ENCODE data around the gene ATP5F1D. TPM values are rescaled to one million over a fixed set of nuclear protein-coding genes. Genes with fewer than 3 reads are reported as not detected.
A peak's percentile ranks its signal among the peaks of the same experiment; 100 is the strongest.

The ATP5F1D gene
- total and polyA plus RNA-seq, 2 of the 13 experiments (the other 11 are each of a cell fraction or from before 2014, with no cell fraction given) = 39.4 to 78.7 TPM

DNA sequence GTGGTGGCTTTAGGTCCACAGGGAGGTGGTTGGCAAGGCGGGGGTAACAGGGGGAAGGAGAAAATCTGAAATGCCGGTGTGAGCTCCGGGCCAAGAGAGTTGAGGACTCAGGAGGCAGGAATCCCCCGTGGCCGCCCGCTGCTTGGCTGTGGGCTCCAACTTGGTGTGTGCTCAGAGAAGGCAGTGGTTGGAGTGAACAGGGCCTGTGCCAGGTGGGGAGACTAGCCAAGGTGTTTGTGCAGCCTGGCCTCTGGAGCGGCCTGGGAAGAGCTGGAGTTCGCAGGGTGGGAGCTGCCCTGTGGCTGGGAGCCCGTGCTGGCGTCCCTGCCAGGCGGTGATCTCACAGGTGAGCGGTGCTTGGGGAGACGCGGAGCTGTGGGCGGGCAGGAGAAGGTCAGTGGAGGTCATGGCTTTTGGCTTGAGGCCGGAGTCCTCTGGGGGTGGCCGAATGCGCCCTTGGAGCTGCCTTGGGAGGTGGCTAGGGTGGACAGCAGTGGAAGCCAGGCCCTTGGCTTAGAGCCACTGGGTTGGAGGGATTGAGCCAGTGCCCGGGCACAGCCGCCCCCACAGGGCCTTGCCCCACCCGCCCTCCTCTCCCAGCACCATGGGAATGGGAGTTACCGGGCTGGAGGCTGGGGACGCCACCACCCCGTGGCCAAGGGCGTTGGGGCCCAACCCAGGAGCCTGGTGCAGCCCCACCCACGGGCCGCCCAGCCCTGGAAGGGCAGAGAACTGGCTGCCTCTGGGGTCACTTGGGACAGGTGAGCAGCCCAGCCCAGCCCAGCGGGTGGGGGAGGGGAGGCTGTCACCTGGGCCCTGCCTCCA lies 20.5 kb downstream of the ATP5F1D start (continued):
- TF ChIP-seq ZNF407 (CRISPR knock-in tag; IDR thresholded peaks at IDR 0.05; ENCODE audit: not compliant biosample characterization) (no peak), ZSCAN5A (CRISPR knock-in tag; IDR thresholded peaks at IDR 0.05; ENCODE audit: borderline replicate concordance) (no peak), ZNF234 (CRISPR knock-in tag; conservative IDR thresholded peaks at IDR 0.05) (no peak), TBX2 (CRISPR knock-in tag; IDR thresholded peaks at IDR 0.05; ENCODE audit: borderline replicate concordance) (no peak), SALL2 (CRISPR knock-in tag; IDR thresholded peaks at IDR 0.05) (no peak), ZNF138 (CRISPR knock-in tag; IDR thresholded peaks at IDR 0.05; ENCODE audit: low read depth) (no peak), ZNF121 (CRISPR knock-in tag; IDR thresholded peaks at IDR 0.05) (0 out of 2 replicates have a peak, but pooled peaks have one; percentile 7), IRF1 (CRISPR knock-in tag; IDR thresholded peaks at IDR 0.05; ENCODE audit: low read depth) (no peak), NBN (conservative IDR thresholded peaks at IDR 0.05) (no peak), EED (CRISPR knock-in tag; IDR thresholded peaks at IDR 0.05) (no peak), DNMT1 (CRISPR knock-in tag; IDR thresholded peaks at IDR 0.05) (no peak), NR2F6 (IDR thresholded peaks at IDR 0.05) (peak; percentile 73), NR2F6 (CRISPR knock-in tag; IDR thresholded peaks at IDR 0.05) (peak; percentile 75), ZNF710 (CRISPR knock-in tag; IDR thresholded peaks at IDR 0.05; ENCODE audit: borderline replicate concordance) (no peak), ZNF562 (CRISPR knock-in tag; IDR thresholded peaks at IDR 0.05; ENCODE audit: borderline replicate concordance) (no peak), NR1H2 (CRISPR knock-in tag; IDR thresholded peaks at IDR 0.05; ENCODE audit: borderline replicate concordance, low read depth) (no peak)

Data from HepG2 (cell line).